Tibial nerve (tissue), 3 donors: ENCODE data around the gene HDDC3.

ENCODE experiments used
- CTCF ChIP-seq, 5 experiments: fragments of 200-600 bp in 3 of 5; fragments of 450-650 bp in 2 of 5; sonication (generic) in 3 of 5; IDR thresholded peaks; one replicate each; pipeline ENCODE4 v1.5.1; 2016 to 2019; ENCODE audit warnings: antibody characterized with exemption in 5 of 5, mild to moderate bottlenecking in 3 of 5, moderate library complexity in 2 of 5
- POLR2A ChIP-seq, 2 donors: fragments of 450-650 bp; IDR thresholded peaks; one replicate each; pipeline ENCODE4 v1.6.1; 2017; ENCODE audit warnings: antibody characterized with exemption in 2 of 2, mild to moderate bottlenecking in 2 of 2, moderate library complexity in 2 of 2

- TF ChIP-seq CTCF (IDR thresholded peaks at IDR 0.05), result no peak
- TF ChIP-seq POLR2A (IDR thresholded peaks at IDR 0.05), result no peak
Measured at GRCh38 chr15:90889736-90890456, 42.5 kb downstream of the HDDC3 start.
